ENCODE results near the gene UCP2.

Gene UCP2

GRCh38 chr11:73980001-73980961, 2.4 kb downstream of the UCP2 start:
- peak; percentile 45 for DNase-seq (ENCODE audit: low read depth)
- H3K4me3 ChIP-seq (ENCODE audit: low read depth, low read length), result no peak overlapping the region
- no peak for TF ChIP-seq CTCF (IDR thresholded peaks at IDR 0.05; ENCODE audit: control insufficient read depth, extremely low read depth, insufficient read depth)

- TF ChIP-seq CTCF (IDR thresholded peaks at IDR 0.05; ENCODE audit: control insufficient read depth, extremely low read depth, insufficient read depth), result no peak
- no peak for DNase-seq (ENCODE audit: low read depth)
- no peak overlapping the region for H3K4me3 ChIP-seq (ENCODE audit: low read depth, low read length)
These were observed 4.0 kb downstream of the UCP2 start for GRCh38 chr11:73978576-73979086.

DNA sequence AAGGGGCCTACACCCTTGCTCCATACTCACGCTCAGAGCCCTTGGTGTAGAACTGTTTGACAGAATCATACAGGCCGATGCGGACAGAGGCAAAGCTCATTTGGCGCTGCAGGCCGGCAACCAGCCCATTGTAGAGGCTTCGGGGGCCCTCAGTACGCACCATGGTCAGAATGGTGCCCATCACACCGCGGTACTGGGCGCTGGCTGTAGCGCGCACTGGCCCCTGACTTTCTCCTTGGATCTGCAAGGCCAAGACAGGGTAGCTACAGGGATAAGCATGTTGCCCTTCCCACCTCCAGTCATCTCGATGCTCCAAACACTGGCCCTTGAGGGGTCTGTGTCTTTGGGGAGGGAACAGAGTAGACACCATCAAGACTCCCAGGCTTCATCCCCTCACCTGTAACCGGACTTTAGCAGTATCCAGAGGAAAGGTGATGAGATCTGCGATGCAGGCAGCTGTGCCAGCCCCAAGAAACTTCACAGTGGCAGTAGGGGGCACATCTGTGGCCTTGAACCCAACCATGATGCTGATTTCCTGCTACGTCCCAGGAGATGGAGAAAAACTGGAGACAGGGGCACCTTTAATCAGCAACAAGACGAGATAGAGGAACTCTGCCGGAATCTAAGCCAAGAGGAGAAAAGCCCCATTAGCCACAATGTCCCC, 4.7 kb downstream of the UCP2 start:
- no peak for DNase-seq (ENCODE audit: low read depth)
- no peak for TF ChIP-seq CTCF (IDR thresholded peaks at IDR 0.05; ENCODE audit: control insufficient read depth, extremely low read depth, insufficient read depth)

DNA sequence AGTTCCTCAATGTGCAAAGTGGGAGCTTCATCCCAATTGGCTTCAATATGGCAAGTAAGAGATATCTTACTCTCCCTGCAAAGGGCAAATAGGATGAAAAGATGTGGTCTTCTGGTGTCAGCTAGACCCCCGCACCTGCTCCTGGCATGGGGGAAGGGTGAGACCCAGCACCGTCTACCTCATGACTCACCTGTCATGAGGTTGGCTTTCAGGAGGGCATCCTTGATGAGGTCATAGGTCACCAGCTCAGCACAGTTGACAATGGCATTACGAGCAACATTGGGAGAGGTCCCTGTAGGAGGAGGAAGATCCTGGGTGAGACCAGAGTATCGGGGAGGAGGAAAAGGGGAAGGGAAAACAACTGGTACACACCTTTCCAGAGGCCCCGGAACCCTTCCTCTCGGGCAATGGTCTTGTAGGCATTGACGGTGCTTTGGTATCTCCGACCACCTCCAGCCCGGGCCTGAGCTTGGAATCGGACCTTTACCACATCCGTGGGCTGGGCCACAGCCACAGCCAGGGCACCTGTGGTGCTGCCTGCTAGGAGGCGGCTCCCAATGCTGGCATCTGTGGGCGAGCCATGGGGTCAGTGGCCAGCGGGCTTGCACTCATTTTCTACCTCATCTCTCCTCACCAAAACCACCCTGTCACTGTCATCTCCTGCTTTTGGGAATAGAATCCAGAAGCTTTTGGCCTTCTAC, 6.0 kb downstream of the UCP2 start:
- H3K4me3 ChIP-seq (ENCODE audit: low read depth, low read length), result no peak overlapping the region
- no peak for DNase-seq (ENCODE audit: low read depth)
- no peak for TF ChIP-seq CTCF (IDR thresholded peaks at IDR 0.05; ENCODE audit: control insufficient read depth, extremely low read depth, insufficient read depth)

More for the DNA sequence above, 4.7 kb downstream of the UCP2 start:
- no peak overlapping the region for H3K4me3 ChIP-seq (ENCODE audit: low read depth, low read length)

DNA sequence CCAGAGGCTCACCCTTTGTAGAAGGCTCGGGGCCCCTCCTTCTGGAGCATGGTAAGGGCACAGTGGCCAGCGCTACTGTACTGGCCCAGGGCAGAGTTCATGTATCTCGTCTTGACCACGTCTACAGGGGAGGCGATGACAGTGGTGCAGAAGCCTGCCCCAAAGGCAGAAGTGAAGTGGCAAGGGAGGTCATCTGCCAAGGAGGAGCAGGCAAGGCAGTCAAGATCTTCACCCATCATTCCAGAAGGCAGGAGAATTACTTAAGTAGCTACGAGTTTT, 7.2 kb downstream of the UCP2 start:
- no peak for DNase-seq (ENCODE audit: low read depth)
- TF ChIP-seq CTCF (IDR thresholded peaks at IDR 0.05; ENCODE audit: control insufficient read depth, extremely low read depth, insufficient read depth), result no peak
- no peak overlapping the region for H3K4me3 ChIP-seq (ENCODE audit: low read depth, low read length)

DNA sequence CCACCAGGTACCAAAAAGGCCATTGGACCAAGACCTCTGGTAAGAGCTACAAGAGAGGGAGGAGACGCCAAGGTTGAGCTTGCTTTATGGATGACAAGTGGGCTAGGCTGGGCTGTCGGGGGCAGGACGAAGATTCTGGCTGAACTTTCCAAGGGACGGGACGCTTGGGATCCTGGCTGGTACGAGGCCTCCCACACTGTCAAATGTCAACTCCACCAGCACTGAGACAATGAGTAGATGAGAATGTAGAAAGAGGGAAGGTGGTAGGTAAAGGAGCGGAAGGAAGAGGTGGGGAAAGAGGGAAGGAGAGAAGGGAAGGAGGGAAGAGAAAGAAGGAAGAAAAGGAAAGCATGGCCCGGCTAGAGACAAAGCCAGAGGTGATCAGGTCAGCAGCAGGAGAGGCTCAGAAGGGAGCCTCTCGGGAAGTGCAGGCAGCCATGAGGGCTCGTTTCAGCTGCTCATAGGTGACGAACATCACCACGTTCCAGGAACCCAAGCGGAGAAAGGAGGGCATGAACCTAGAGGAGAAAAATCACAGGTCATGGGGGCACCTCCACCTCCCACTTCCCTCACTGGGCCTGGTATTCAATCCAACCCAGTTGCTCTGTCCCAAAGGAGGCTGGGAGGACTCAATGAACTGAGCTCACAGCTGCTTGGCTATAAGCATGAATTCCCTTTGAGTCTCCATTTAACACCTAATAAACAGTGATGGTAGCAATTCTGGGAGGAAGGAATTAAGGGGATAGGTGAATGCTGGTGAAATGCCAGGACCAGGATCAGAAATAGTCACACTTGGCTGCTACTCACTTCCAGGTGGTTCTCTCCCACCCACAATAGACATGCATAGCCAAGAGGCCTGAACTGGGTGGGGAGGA, 7.8 kb downstream of the UCP2 start:
- no peak for TF ChIP-seq CTCF (IDR thresholded peaks at IDR 0.05; ENCODE audit: control insufficient read depth, extremely low read depth, insufficient read depth)
- H3K4me3 ChIP-seq (ENCODE audit: low read depth, low read length), result no peak overlapping the region
- DNase-seq (ENCODE audit: low read depth), result no peak

All from LNCaP clone FGC (cell line).